Skin of body (tissue), 2 donors: ENCODE data around the gene C11orf71. TPM values are rescaled to one million over a fixed set of nuclear protein-coding genes. Genes with fewer than 3 reads are reported as not detected.
A peak's percentile ranks its signal among the peaks of the same experiment; 100 is the strongest.

ENCODE experiments used
- DNase-seq: peaks from one replicate; lab custom pipeline; 2025; lab: John Stamatoyannopoulos, UW
- total RNA-seq: library from RNA; depleted of rRNA; stranded (reverse); fragments of >200 nt; gene quantifications from one replicate; pipeline ENCODE4 v1.2.3, GENCODE V29; 2014

C11orf71 gene
- total RNA-seq, 1 donor from 2014 or later, result 4.5 TPM

DNA sequence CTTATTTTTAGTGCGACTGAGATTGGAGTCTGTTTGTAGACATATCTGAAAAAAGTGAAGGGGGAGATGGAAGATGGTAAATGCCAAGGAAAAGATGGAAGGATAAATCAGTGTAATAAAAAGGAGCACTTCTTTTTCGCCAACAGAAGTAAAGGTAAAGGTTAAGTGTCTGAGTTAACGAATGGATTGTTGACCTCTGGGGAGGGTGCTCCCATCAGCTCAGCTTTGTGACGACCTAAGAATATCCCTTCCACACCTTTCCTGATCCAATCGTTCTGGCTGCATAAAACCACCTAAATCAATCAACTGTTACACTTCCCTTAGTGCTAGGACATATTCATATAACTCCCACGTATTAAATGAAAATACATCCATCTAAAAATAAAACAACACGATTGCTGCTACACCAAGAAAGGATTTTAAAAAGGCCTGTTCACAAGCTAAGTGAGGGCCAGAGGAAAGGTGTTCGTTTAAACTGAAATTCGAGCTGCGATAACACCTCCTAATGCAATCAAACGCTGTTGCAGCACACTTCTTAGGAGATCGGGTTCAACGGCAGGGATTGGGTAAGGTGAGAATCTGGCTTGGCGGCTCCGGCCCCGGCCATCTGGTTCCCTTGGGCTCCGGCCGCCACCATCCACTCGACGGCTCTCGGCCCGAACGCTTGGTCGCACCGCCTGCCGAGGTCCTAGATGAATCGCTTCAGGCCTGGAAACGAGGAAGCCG lies 658 bp downstream of the C11orf71 start:
- DNase-seq, result peak; percentile 65

DNA sequence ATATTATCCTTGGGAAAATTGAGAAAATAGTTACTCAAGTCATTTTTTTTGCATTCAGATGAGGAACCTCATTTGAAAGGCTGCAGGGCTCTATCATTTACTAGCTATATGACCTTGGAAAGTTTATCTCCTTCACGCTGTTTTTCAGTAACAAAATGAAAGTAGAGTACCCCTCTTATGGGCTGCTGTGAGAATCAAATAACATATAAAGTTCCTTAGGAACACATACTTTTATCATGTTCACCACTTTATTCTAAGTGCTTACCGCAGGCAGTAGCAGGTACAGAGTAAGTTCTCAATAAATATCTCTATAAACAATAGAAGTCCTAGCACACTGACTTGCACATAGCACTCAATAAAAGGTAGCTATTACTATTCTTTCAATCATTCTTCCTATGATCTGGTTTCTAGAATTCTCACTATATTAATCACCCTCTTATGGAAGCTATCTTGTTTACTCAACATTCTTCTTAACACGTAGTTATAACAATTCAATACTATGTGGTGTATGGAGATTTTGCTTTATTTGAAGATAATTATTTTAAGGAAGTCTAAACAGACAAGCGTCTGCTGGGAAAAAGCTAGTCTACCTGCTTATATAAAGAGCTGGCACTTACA lies 1.9 kb downstream of the C11orf71 start:
- no peak for DNase-seq

DNA sequence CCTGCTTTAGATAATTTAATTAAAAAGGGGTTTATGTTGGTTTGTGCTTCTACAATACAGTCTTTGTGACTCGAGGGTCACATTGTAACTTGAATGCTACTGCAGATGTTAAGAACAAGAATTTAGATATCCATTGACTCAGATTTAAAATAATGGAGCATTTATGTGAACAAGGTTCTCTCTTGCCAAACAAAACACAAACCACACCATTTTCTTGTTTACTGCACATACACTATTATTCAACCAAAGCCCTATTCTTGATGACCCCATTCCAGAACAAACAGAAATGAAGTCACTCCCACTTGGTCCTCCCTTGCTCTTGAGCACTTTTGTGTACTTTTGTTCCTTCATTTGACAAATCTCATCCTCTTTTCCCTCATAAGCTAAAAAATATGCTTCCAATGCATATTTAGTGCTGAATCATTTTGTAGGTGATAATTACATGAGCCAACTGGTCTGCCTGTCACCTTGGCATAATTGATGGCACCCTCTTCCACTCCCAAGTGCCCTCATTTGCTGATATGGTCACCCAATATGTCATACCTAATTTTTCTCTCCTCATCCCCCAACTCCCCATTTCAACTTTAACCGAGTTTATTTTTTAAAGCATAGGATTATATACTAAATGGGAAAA lies 2.8 kb downstream of the C11orf71 start:
- DNase-seq, result no peak

DNA sequence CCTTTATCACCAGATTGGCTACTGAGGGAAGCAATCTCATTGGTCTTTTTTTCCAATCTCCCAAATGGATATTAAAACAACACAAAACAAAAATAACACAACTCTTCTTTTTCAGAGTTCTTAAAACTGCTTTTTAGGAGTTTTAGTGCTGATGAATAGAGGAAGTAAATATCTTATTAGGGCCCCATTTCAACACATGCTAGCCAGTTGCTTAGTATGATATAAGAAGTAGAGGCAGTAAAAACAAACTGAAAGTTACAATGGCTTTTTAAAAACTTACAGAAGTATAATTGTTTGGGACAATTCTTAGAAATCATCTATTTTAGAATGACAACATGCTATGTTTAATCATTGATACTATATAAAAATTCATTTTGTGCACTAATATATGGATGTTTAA lies 3.4 kb downstream of the C11orf71 start:
- no peak for DNase-seq

DNA sequence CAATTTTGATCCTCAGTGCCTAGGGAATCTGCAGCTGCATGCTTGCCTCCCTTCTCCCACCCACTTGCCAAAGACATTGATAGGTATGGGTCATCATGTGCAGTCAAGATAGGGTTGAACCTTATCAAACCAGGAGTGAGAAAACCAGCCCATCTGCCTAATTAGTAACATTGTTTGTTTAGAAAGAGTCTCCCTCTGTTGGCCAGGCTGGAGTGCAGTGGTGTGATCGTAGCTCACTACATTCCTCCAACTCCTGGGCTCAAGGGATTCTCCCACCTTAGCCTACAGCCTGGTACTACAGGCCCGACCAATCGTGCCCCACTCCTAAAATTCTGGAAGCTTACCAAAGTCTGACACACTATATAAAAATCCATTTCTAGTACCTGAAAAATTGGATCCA lies 4.6 kb downstream of the C11orf71 start:
- DNase-seq, result no peak

DNA sequence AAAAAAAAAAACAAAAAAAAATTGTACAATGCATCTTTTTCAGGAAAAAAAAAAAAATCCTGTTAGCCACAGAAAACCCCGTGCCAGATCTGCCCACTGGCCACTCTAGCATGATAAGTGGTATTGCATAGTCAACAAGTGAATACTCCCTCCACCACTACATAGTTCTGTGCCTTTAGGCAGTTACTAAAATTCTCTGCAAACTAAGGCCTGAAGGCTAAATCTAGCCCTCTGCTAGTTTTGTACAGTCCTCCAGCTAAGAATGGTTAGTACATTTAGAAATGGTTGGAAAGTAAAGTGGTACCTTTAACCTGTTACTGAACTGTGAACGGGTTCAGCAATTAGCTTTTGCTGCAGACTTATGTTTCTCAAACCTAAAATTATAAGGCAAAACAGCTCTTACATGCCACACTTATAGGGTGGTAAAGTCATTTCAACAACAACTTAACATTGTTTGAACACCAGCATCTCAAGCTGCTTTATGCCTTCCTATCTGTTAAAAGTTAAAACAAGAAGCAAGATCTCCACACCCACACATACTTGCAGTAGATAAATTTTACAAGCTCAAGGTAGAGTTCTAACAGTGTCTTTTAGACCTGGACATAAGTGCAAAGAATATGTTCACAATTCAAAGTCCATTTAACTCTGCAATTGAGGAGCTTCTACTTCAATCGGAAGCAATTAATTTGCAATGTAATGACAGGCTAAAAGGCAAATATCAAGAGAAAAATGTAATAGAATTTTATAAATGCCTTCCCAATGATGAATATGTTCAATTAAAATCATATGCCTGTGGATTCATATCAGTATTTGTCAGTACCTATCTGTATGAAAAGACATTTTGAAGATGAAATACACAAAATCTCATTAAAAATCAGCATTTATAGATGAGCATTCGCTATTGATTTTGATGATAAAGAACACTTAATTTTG lies 7.3 kb downstream of the C11orf71 start:
- no peak for DNase-seq

DNA sequence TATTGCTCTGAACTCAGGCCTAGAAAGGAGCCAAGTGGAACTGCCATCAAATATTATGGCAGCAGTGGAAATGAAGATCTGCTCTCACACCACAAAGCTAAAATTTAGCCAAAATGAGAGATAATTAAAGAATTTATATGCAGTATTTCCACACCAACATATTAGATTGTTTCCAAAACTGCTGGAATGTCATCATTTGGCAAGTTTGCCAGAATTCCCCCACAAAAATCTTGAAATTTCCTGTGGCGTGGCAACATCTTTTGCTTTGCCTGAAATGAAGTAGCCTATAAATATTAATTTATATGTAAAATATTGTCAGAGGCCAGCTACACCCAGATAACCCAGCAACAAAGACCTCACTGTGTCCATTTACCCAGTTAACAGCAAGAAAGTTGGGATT lies 13.8 kb downstream of the C11orf71 start:
- DNase-seq, result no peak

DNA sequence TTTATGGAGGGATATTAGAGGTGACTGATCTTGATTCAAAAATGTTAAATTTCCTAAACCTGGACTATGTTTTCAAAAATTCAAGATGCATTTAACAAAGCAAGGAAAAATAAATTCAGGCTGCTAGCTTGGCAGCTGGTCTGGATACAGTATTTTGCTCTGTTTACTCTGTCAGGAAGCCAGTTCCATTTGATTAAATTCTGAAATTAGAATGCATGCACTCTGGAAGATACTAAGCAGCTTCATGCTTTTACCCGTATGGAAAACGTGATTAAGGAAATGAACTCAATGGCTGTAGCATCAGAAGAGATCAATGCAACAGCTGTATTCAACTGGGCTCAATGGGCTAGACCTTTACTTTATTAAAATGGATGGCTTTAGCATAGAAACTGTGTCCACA lies 14.2 kb downstream of the C11orf71 start:
- DNase-seq, result no peak

DNA sequence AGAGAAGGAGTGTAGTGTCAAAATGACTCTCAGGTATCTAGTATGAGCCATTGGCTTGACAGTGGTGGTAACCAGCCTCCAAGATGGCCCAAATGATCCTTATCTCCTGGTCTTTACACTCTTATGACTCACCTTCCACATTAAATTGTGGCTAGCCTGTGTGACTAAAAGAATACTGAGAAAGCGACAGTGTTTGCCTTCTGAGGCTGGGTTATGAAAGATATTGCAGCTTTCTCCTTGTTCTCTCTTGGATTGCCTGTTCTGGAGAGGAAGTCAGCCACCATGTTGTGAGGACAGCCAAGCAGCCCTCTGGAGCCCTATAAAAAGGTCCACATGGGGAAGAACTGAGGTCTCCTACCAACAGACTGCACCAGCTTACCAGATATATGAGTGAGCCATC lies 15.8 kb downstream of the C11orf71 start:
- no peak for DNase-seq

DNA sequence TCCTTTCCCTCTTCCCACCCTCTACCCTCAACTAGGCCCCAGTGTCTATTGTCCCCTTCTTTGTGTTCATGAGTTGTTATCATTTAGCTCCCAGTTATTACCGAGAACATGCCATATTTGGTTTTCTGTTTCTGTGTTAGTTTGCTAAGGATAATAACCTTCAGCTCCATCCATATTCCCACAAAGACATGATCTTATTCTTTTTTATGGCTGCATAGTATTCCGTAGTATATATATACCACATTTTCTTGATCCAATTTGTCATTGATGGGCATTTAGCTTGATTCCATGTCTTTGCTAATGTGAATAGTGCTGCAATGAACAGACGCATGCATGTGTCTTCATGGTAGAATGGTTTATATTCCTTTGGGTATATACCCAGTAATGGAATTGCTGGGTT lies 17.8 kb downstream of the C11orf71 start:
- no peak for DNase-seq

DNA sequence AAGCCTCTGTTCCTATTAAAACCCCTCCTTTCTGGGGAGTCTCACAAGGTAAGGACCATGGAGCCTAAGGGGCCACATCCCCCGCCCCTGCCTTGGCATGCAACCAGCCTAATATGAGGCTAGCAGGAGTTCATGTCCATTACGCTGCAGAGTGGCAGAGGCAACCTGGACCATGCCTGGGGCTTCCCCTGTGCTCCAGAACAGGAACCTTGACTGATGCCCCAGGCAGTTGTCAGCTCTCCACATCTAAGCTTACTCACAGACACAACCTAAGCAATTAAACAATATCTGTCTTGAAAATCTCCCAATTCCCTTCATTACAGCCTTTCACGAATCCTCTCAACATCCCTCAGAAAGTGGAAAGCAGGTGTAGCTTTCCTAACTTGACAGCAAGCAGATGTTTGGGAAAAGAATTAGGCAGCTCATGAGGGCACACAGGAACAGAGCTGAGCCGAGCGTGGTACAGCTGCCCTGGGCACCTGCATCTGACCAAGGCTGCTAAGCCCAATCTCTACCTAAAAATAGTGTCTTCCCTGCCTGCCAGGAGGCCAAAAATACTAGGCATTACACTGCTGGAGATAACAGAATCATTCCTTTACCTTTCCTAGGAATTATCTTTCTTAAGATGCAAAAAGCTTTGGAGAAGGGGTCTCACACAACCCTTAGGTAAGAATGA lies 20.8 kb downstream of the C11orf71 start:
- no peak for DNase-seq

DNA sequence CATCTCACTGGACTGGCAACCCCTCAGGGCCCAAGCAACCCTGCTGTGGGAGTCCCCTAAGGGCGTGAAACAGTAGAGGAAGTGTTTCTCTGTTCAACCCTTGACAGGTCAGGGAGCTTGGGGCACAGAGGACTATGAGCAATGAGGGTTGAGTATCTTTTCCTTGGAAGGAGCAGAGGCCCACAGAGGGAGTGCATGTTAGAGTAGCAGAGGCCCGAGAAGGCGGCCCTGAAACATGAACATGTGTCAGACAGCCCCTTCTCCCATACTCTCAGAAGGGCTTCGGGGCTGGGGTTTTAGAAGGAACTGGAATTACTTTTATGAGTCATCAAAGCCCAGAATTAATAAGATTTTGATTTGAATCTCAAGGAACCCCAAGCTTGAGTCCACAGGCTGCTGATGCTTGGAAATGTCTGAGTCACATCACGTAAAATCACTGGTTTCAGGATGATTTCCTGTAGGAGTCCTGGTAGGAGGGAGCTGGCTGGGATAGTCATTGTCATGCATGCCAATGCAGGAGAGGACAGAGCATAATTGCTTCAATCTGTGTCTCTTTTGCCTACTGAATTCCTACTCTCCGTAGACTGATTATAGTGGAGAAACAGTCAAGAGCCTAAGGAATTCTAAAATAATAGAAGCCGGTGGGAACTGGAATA lies 22.6 kb downstream of the C11orf71 start:
- no peak for DNase-seq

DNA sequence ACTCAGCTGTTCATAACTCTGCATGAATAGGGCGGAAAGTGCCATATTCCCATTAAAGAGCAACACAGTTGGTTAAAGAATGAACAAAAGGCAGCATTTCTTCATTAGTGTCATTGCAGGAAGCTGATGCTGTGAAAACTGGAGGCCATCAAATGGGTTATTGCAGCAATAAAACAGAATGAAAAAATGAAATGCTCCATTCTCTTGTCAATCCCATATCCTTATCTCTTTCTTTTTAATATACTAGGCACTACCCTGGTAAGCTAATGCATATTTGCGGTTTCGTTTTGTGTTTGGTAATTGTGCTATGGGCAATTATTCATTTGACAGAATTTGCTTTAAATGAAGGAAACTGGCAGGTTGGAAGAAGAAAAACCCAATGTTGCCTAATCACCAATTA lies 25.3 kb downstream of the C11orf71 start:
- no peak for DNase-seq

DNA sequence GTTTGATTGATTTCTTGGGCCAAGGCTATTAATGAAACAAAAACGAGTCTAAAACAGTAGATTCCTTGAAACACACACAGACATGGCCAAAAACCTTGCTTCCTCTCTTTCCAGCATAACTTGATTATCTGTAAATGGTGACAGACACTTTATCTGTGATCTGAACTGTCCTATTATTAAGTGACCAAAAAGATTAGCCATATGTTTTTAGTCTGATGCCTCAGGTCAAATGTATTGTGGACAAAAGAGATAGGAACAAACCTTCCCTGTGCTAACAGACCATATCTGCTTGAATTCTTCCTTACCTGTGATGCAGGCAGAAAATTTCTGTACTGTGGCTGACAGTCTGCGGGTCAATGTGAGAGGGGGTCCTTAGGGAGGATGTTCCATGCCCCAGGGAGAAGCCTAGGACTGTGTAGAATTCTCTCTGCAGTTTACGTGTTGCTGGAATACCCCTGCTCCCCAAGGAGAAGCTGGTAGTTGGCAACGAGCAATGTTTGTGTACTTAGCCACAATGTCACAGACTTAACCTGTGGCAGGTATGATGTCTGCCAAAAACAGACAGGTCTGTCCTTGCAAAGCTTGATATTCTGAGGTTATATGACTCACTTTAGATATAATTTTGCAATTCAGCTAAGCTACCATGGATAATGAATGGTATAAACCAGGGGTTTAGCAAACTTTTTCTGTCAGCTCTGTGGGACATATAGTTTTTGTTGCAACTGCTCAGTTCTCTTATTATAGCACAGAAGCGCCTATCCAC lies 31.2 kb downstream of the C11orf71 start:
- no peak for DNase-seq

DNA sequence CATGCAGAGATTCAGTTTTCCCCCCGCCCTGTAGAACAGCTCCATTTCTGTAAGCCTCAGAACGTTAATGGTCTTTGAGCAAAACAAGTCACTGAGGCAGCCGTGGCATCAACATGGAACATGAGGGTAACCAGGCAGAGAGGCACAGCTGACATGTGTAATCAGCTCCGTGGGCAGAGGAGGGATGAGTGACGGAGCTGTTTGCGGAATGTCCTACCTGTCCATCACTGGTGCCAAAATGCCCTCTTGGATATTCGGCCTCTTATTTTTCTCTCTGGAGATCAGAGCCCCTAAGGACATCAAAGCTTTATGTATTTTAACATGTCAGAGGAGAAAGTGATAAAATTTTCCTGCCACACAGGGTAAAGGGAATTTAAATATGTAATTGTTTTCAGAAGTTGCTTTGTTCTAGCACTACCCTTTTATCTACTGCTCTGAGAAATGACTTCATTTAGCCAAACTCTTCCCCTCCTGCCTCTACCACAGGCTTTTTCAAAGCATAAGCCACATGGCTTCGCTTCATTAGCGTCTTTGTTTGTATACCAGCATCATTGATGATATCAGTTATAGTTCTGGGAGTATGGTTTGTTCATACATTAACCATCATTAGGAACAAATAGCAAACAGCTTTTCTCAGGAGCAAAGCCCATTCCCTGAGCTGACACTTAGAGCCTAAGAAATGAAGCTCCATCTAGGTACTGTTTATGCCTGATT lies 32.9 kb downstream of the C11orf71 start:
- no peak for DNase-seq

DNA sequence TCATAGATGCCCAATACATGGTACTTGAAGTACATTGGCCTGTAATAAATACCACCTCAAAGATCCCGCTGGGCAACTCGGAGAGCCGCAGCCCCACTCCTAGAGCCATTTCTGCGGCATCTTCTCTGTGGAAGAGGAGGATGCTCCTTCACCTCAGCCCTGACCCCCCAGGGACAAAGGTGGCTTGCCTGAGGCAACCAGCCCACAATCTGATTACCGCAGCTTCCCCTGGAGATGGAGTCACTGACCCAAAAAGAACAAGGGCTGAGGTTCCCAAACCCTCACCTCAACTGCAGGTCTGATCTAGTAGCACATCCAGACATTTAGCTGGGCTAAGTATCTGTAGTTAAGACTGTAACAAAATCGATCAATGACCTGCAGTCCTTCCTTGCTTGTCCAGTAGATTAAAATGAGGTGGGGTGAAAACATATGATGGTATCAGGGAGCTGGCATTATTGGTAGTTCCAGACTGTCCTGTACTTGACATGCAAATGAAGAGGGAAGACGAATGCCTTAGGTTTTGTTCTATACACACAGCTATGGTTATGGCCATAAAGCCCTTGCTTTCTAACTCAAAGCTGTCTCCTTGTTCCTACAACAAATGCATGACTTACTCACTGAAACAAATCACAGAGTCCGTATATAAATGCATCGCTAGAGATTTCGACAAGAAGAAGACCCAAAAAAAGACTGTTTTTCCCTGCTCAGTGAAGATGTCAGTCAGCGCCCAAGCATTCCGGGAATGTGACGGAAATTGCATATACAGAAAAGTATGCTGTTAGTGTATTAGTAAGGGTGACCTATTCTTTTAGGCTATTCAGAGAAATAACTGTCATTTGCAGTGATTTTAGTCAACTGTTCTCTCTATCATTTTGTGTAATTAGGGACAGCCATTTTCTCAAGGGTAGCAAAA lies 33.7 kb downstream of the C11orf71 start:
- peak; percentile 51 for DNase-seq

DNA sequence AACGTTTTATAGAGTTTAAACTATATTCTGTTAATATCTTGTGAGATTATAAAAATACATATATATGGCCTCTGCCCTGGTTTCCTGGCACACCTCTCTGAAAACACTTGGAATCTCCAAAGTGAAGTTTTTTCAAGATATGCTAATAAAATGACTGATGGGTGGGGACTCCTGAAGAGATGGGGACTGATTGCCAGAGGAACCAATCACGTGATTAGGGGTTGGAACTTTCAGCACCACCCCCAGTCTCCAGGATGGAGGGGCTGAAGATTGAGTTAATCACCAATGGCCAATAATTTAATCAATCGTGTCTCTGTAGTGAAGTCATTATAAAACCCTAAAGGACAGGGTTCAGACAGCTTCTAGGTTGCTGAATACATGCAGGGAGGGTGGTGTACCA lies 37.4 kb downstream of the C11orf71 start:
- DNase-seq, result no peak

DNA sequence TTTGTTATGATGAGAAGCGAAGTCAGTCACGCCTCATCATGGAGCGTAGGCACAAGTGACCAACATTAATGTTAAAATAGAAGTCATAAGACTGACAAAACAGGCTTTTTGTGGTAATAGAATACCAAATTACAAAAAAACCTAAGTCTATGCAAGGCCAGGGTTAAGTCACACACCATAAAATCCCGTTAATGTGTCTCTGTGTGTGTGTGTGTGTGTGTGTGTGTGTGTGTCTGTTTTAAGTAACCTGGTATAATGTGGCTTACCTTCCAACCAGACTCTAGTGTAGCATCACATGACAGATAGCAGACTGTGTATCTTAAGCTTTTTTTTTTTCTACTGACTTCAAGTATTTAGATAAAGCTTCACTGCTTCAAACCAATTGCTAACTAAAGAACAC lies 38.0 kb downstream of the C11orf71 start:
- no peak for DNase-seq
